ENCODE results near the gene PSMA5.

DNA sequence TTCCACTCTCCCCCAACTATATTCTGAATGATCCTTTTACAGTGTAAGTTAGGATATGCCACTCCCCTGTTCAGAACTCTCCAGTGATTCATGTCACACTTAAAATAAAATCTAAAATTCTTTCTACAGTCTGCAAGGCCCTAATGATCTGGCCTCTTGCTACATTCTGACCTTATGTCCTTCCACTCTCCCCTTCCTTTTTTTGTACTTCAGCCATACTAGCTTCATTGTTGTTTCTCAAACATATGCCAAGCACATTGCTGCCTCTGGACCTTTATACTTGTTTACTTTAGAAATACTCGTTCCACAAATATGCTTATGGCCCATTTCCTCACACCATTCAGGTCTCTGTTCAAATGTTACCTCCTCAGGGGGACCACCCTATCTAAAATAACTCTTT is 14.8 kb upstream of the PSMA5 start:
- TF ChIP-seq CTCF (IDR thresholded peaks at IDR 0.05; ENCODE audit: poor library complexity) (no peak), EZH2 (IDR thresholded peaks at IDR 0.05; ENCODE audit: borderline replicate concordance) (no peak)
